NCI-H187 treated with DMSO at 0.1 percent for 48 hours (cell line): Measurements from ENCODE around the gene JADE1.

Source experiments
- DNase-seq: peaks from one replicate; lab custom pipeline; 2025; lab: John Stamatoyannopoulos, UW

Gene JADE1

DNA sequence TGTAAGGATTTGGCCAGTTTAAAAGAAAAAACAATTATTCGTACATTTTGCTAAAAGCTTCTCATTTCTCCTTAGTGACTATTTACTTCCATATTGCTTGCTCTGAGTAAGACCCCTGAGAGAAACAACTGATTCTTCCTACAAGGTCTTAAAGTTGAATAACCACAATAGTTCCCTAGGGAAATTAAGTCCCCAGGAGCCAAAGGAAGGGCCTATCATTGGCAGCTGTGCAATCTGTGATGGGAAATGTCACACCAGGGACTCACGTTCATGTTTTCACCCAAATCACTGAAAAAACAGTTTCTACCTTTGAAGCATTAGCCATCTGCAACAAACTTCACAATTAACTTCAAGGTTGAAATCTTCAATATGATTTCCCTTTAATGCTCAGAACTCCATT is 66.7 kb downstream of the JADE1 start:
- DNase-seq, result no peak

DNA sequence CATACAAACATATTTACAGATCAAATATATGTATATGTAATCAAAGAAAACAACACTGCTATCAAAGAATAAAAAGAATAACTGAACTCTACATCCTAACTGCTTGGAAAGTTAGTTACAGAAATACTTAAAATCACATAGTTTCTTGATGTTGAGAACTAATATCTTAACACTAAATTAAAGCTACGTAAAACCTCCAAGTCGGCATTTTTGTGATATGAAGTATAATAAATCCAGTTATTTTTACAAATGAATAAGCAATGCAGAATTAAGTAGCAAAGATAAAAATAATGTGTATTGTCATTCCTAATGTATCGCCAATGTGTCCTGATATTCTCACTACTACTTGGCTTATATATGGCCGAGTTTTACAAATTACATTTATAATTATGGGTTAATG is 68.4 kb downstream of the JADE1 start:
- DNase-seq, result no peak

DNA sequence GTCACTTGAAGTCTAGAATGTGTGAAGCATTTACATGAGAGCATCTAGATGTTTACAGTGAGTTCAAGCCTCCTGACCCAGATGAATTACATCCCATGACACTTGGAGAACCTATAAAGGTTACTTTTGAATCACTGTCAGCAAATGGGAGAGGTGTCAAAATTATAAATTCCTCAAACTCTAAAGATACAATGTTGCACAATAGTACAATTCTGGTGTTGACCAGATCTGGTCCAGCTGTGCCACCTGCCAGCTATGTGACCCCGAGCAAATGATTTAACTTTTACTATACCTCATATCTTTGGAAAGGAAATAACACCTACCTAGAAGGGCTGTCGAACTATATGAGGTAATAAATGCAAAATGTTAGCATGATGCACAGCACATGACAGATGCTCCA is 69.8 kb downstream of the JADE1 start:
- no peak for DNase-seq

DNA sequence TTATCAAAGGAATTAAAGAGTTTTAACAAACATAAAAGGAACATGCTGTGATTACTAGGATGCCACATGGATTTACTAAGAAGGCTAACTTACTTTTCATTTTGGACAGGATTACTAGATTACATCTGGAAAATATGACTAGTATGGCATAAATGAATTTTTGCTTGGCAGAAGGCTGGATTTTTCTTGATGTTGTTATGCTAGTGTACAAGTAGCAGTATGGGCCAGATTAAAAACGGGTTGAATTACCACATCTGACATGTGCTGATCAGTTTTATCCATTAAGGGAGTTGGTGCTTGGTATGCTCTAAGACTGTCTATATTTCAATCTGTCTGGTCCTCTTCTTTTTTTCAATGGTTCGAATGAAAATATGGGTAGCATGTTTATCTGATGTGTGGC is 70.5 kb downstream of the JADE1 start:
- no peak for DNase-seq

DNA sequence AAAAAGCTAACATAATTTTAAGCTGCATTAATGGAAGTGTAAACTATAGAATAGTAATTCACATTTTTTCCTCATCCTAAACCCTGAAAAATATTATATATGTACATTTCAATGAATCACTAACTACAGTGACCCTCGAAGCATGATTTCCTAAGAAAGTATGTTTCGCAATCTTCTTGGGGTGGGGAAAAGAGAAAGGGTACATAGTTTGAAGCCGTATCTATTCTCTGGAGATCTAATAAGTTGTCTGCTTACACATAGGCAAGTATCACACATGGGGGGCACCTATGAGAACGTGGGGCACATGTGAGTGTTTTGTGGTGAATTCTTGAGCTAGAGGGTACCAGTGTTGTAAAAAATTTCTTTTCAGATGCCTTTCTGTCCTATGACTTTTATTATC is 71.2 kb downstream of the JADE1 start:
- no peak for DNase-seq

DNA sequence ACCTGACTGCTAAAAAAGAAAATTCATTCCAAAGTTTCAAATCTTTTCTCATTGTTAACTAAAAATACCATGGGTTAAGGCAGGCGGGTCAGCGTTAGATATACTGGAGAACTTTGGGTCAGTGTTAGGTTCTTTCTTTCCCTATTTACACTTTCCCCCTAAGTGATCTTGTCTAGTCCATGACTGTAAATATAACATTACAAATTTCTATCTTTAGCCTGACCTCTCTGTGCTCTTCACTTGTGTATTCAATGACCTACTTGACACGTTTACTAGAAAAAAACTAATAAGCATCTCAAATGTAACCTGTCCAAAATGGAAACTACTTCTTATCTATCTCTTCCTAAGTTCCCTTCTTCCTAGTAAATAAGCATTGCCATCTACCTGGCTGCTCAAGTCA is 95.3 kb downstream of the JADE1 start:
- DNase-seq, result no peak

DNA sequence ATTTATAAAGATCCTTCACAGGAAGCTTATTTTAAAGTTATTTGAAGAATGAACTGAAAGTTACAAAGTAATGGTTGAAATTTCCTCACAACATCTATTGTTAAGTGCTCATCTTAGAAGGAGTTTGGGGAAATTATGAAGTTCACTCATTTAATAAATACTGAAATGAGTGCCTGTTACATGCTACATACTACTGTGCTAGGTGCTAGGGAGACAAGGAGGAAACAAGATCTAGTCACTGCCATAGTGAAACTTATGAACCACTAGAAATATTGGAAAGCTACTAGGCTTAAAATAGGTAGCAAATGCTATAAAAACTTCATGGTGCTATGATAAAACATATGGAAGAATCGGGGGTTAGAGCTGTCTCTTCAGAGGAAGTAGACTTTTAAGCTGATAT is 97.1 kb downstream of the JADE1 start:
- DNase-seq, result no peak

DNA sequence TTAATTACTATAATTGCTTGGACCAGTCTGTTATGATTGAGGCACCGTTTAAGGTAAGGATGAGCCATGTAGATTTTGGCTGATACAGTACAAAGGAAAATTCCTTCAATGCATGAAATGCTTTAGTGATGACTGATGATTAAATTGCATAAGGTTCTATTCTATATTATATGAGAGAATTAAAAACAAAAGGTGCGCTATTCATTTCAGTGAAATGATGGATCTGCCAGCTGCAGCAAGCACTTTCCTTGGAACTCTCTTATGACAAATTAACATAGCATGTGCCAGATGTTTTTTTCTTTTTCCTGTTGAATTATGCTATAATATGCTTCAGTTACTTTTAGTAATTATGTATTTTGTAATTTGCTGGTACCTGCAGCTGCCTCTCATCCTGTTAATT is 98.5 kb downstream of the JADE1 start:
- DNase-seq, result no peak

DNA sequence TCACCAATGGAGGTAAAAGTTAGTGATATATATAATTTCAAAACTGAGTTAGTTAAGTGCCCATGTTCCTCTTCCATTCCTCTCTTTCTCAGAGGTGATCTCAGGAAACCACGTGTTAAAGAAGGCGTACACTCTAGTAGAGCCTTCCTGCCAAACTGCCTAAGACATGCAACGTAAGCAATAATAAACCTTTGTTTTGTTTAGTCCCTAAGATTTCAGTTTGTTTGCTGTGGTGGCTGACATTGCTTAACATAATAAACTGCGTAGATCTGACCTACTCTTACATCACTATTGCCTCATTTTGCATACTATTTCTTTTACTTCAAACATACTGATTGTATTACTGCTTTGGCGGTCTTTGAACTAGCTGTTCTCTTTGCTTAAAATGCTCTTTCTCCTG is 99.2 kb downstream of the JADE1 start:
- DNase-seq, result no peak

DNA sequence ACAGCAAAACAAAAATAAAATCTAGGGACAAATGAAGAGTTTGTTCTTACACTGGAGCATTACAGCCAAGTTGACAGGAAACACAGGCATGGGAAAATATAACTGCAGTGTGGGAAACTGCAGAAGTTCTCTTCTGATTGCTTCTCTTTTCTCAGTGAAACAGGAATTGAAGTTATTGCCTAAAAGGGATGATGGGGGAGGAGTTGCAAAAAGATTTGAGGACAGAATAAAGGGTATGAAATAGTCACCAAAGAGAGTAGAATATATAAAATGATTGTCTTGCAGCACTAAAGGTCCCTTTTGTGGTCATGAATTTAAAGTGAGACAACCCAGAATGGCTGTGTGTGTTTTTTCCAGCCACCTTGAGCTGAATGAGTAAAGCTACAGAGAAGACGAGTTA is 103.7 kb downstream of the JADE1 start:
- no peak for DNase-seq

DNA sequence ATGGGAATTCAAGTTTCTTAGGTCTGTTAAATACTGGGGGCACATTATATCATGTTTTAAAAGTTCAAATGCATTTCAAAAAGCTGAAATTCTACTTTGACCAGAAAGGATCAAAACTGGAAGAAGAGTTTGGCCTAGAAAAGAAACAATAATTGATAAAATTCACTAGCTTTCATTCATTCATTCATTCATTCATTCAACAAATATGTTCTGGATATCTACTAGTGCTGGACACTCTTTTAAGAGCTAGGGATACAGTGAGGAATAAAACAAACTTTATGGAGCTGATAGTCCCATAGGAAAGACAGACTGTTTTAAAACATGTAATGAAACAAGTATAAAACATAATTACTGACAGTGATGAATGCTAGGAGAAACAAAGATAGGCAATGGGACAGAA is 106.0 kb downstream of the JADE1 start:
- no peak for DNase-seq

DNA sequence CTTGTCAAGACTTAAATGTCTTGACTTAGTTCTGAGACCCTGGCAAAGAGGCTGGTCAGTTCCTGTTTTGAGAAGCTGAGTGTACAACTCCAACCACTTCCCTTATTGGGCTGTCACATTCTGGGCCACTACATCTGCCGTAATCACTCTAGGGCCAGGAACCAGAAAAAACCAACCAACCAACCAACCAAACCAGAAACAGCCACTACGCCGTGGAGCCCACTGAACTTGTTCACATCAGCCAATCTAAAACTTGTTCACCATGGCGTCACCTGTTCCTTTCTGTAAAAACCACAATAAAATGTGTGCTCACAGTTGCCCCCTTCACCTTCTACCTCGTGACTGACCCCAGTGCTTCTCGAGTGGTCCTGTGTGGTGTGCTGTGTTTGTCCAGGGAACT is 107.3 kb downstream of the JADE1 start:
- DNase-seq, result no peak

DNA sequence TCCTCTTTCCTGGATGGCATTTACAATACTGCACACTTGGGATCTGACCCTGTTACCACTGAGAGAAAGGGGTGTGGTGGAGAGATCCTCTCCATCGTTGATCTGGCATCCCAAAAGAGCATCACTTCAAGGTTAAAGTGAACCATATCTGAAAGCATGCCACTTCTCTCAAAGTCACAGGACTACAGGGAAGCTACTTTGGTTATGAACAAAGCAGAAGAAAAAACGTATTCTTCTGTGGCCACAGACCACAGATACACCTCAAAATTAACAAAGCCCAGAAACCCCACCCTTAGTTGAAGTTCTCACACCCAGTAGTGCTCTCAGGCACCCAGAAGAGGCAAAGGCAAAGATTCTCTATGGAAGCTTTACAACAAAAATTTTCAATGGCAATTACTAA is 108.3 kb downstream of the JADE1 start:
- no peak for DNase-seq

DNA sequence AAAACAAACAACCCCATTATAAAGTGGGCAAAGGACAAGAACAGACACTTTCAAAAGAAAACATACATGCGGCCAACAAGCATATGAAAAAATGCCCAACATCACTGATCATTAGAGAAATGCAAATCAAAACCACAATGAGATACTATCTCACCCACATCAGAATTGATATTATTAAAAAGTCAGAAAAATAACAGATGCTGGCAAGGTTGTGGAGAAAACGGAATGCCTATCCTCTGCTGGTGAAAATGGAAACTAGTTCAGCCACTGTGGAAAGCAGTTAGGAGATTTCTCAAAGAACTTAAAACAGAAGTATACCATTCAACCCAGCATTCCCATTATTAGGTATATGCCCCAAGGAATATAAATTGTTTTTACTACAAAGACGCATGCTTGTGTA is 112.5 kb downstream of the JADE1 start:
- DNase-seq, result no peak
